ENCODE data around the gene MND1. TPM values are rescaled to one million over a fixed set of nuclear protein-coding genes. Genes with fewer than 3 reads are reported as not detected.

Gene MND1
- not detected for total RNA-seq

GRCh38 chr4:153344131-153345011 lies at the start of gene MND1:
Gene MND1, plus strand, starts transcription at chr4:153344688. Its CDS starts 50 bp downstream, at chr4:153344738.
- DNase-seq = peak; percentile 87

GRCh38 chr4:153295131-153295755 lies 49.2 kb upstream of the MND1 start:
- no peak for DNase-seq

GRCh38 chr4:153296040-153296823 lies 48.3 kb upstream of the MND1 start:
- DNase-seq = no peak

- DNase-seq = no peak
Measured at GRCh38 chr4:153297116-153297515, 47.4 kb upstream of the MND1 start.

GRCh38 chr4:153310793-153311192 lies 33.7 kb upstream of the MND1 start:
- DNase-seq = no peak

GRCh38 chr4:153314915-153315314 lies 29.6 kb upstream of the MND1 start:
- no peak for DNase-seq

GRCh38 chr4:153318696-153319320 lies 25.7 kb upstream of the MND1 start:
- no peak for DNase-seq

GRCh38 chr4:153322791-153323190 lies 21.7 kb upstream of the MND1 start:
- no peak for DNase-seq

- no peak for DNase-seq
Measured at GRCh38 chr4:153324046-153324445, 20.4 kb upstream of the MND1 start.

GRCh38 chr4:153325558-153325957 lies 18.9 kb upstream of the MND1 start:
- no peak for DNase-seq

- no peak for DNase-seq
Measured at GRCh38 chr4:153326513-153326912, 18.0 kb upstream of the MND1 start.

- DNase-seq = no peak
Measured at GRCh38 chr4:153327247-153327646, 17.2 kb upstream of the MND1 start.

- DNase-seq = no peak
Measured at GRCh38 chr4:153332936-153333335, 11.6 kb upstream of the MND1 start.

GRCh38 chr4:153333874-153334273 lies 10.6 kb upstream of the MND1 start:
- no peak for DNase-seq

GRCh38 chr4:153335665-153336064 lies 8.8 kb upstream of the MND1 start:
- no peak for DNase-seq

GRCh38 chr4:153337686-153338085 lies 6.8 kb upstream of the MND1 start:
- DNase-seq = no peak

GRCh38 chr4:153341575-153342090 lies 2.9 kb upstream of the MND1 start:
- DNase-seq = no peak

- DNase-seq = no peak
Measured at GRCh38 chr4:153342751-153343552, 1.5 kb upstream of the MND1 start.

- peak; percentile 31 for DNase-seq
Measured at GRCh38 chr4:153345012-153345981, 809 bp downstream of the MND1 start.

GRCh38 chr4:153346031-153346430 lies 1.5 kb downstream of the MND1 start:
- DNase-seq = no peak

GRCh38 chr4:153346563-153346962 lies 2.1 kb downstream of the MND1 start:
- DNase-seq = no peak
